Measurements from ENCODE around the gene TYMP.

DNA sequence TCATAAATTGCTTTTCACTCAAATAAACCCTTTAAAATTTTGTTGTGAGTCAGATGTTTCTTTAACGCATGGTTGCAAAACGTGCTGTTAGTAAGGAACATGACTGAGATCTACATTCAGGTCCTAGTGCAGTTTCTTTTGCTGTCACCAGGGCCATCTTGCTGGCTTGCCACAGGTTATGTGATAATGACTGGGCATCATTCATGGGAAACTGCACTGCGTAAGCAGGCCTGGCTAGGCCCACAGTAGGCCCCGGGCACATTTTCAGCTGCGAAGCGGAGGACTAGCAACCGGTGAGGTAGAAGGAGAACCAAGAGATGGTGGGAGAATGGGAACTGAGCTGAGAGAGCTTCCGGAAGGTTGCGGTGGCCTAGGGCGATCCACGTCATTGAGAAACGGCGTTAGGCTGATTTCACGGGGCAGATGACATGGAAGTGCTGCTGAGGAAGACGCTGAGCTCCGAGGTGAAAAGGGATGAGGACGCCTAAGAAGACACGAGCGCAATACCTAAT, 12.7 kb upstream of the TYMP start:
- TF ChIP-seq, protein P1, sequence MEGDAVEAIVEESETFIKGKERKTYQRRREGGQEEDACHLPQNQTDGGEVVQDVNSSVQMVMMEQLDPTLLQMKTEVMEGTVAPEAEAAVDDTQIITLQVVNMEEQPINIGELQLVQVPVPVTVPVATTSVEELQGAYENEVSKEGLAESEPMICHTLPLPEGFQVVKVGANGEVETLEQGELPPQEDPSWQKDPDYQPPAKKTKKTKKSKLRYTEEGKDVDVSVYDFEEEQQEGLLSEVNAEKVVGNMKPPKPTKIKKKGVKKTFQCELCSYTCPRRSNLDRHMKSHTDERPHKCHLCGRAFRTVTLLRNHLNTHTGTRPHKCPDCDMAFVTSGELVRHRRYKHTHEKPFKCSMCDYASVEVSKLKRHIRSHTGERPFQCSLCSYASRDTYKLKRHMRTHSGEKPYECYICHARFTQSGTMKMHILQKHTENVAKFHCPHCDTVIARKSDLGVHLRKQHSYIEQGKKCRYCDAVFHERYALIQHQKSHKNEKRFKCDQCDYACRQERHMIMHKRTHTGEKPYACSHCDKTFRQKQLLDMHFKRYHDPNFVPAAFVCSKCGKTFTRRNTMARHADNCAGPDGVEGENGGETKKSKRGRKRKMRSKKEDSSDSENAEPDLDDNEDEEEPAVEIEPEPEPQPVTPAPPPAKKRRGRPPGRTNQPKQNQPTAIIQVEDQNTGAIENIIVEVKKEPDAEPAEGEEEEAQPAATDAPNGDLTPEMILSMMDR (IDR thresholded peaks at IDR 0.05; ENCODE audit: extremely low read depth in 1 of 2, insufficient read depth in 1 of 2, low read depth in 1 of 2, low read length in 2 of 2): no peak
- TF ChIP-seq, protein P2, sequence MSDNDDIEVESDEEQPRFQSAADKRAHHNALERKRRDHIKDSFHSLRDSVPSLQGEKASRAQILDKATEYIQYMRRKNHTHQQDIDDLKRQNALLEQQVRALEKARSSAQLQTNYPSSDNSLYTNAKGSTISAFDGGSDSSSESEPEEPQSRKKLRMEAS (IDR thresholded peaks at IDR 0.05; ENCODE audit: insufficient read depth, insufficient read length): no peak
- TF ChIP-seq POLR2A (IDR thresholded peaks at IDR 0.05; ENCODE audit: low read depth, low read length) (no peak), POLR2AphosphoS5 (IDR thresholded peaks at IDR 0.05; ENCODE audit: insufficient read depth, low read depth, low read length) (no peak), EZH2 (IDR thresholded peaks at IDR 0.05; ENCODE audit: borderline replicate concordance, low read depth, low read length, severe bottlenecking) (no peak), GATA2 (IDR thresholded peaks at IDR 0.05; ENCODE audit: insufficient read depth, insufficient read length, low read depth, low read length) (no peak), MYC (IDR thresholded peaks at IDR 0.05; ENCODE audit: low read depth, low read length) (no peak), JUN (IDR thresholded peaks at IDR 0.05; ENCODE audit: borderline replicate concordance, insufficient read depth, insufficient read length, low read depth) (no peak), FOS (IDR thresholded peaks at IDR 0.05; ENCODE audit: borderline replicate concordance, insufficient read depth, low read length) (no peak)

Measured in endothelial cell of umbilical vein (primary cell).